Uterus (tissue), 2 donors: ENCODE measurements around the gene EEF1AKMT4.

Experiments
- POLR2A ChIP-seq, 2 donors: fragments of 450-650 bp; IDR thresholded peaks; one replicate each; pipeline ENCODE4 v1.6.1; 2016; ENCODE audit warnings: antibody characterized with exemption in 2 of 2, mild to moderate bottlenecking in 1 of 2, moderate library complexity in 1 of 2
- TF ChIP-seq, protein P1 (sequence below), 4 experiments: fragments of 200-600 bp in 2 of 4; fragments of 450-650 bp in 2 of 4; sonication (generic) in 2 of 4; IDR thresholded peaks; one replicate each; pipeline ENCODE4 v1.5.1; 2016 to 2019; ENCODE audit warnings: antibody characterized with exemption in 4 of 4, mild to moderate bottlenecking in 2 of 4, moderate library complexity in 1 of 4

GRCh38 chr3:184241447-184242296 is 7.8 kb upstream of the EEF1AKMT4 start:
- TF ChIP-seq, protein P1, sequence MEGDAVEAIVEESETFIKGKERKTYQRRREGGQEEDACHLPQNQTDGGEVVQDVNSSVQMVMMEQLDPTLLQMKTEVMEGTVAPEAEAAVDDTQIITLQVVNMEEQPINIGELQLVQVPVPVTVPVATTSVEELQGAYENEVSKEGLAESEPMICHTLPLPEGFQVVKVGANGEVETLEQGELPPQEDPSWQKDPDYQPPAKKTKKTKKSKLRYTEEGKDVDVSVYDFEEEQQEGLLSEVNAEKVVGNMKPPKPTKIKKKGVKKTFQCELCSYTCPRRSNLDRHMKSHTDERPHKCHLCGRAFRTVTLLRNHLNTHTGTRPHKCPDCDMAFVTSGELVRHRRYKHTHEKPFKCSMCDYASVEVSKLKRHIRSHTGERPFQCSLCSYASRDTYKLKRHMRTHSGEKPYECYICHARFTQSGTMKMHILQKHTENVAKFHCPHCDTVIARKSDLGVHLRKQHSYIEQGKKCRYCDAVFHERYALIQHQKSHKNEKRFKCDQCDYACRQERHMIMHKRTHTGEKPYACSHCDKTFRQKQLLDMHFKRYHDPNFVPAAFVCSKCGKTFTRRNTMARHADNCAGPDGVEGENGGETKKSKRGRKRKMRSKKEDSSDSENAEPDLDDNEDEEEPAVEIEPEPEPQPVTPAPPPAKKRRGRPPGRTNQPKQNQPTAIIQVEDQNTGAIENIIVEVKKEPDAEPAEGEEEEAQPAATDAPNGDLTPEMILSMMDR (IDR thresholded peaks at IDR 0.05), result peak in 3 of 4 experiments; percentile 19 to 42 (median 24)
- TF ChIP-seq POLR2A (IDR thresholded peaks at IDR 0.05), result no peak
